Mucosa of rectum (tissue), 2 donors: ENCODE data around the gene PIPOX.

Experiments used
- H3K27ac ChIP-seq, 2 donors: one replicate each; pipeline ENCODE4 v1.7.0; 2013; ENCODE audit warnings: inconsistent platforms in 2 of 2, low read depth in 2 of 2, low read length in 2 of 2
- H3K27me3 ChIP-seq, 2 donors: one replicate each; pipeline ENCODE4 v1.7.0; 2013; ENCODE audit warnings: low read length in 2 of 2; ENCODE audit not compliant: control insufficient read depth in 2 of 2, insufficient read depth in 2 of 2
- H3K36me3 ChIP-seq, 2 donors: one replicate each; pipeline ENCODE4 v1.7.0; 2013; ENCODE audit warnings: low read length in 2 of 2; ENCODE audit not compliant: control insufficient read depth in 2 of 2, insufficient read depth in 2 of 2
- H3K4me1 ChIP-seq, 2 donors: one replicate each; pipeline ENCODE4 v1.7.0; 2013; ENCODE audit warnings: low read length in 2 of 2, mild to moderate bottlenecking in 1 of 2; ENCODE audit not compliant: control insufficient read depth in 2 of 2, insufficient read depth in 2 of 2
- H3K4me3 ChIP-seq, 2 donors: one replicate each; pipeline ENCODE4 v1.7.0; 2013; ENCODE audit warnings: low read length in 2 of 2
- H3K9ac ChIP-seq, 2 donors: one replicate each; pipeline ENCODE4 v1.7.0; 2013; ENCODE audit warnings: low read length in 2 of 2, low read depth in 1 of 2, mild to moderate bottlenecking in 1 of 2
- H3K9me3 ChIP-seq, 2 donors: one replicate each; pipeline ENCODE4 v1.7.0; 2013; ENCODE audit warnings: low read length in 2 of 2; ENCODE audit not compliant: control insufficient read depth in 2 of 2
- donor health status: healthy.
- donor health status: Normal muscosa, but diverticular disease.

The PIPOX gene

GRCh38 chr17:29091606-29092289 is 48.8 kb downstream of the PIPOX start:
- no peaks in the 10 kb centered on the region for H3K27me3 ChIP-seq
- no peaks in the 10 kb centered on the region for H3K9me3 ChIP-seq
- no peak overlapping the region for H3K4me3 ChIP-seq
- no peak overlapping the region for H3K9ac ChIP-seq
- H3K27ac ChIP-seq, result no peak overlapping the region
- H3K4me1 ChIP-seq, result no peaks in the 10 kb centered on the region
- peaks cover 71 to 90% of the 10 kb centered on the region in 2 donors for H3K36me3 ChIP-seq

GRCh38 chr17:29093090-29093871 is 50.3 kb downstream of the PIPOX start:
- peaks cover 82 to 93% of the 10 kb centered on the region in 2 donors for H3K36me3 ChIP-seq
- H3K27ac ChIP-seq, result no peak overlapping the region
- H3K27me3 ChIP-seq, result no peaks in the 10 kb centered on the region
- no peaks in the 10 kb centered on the region for H3K9me3 ChIP-seq
- no peak overlapping the region for H3K4me3 ChIP-seq
- no peak overlapping the region for H3K9ac ChIP-seq
- H3K4me1 ChIP-seq, result no peaks in the 10 kb centered on the region

- Histone ChIP-seq H3K27ac (no peak overlapping the region), H3K9me3 (no peaks in the 10 kb centered on the region), H3K4me3 (no peak overlapping the region), H3K9ac (no peak overlapping the region), H3K27me3 (no peaks in the 10 kb centered on the region), H3K4me1 (no peaks in the 10 kb centered on the region), H3K36me3 (peaks cover 86 to 96% of the 10 kb centered on the region in 2 donors)
Measured at GRCh38 chr17:29094101-29094708, 51.3 kb downstream of the PIPOX start.

- Histone ChIP-seq H3K36me3 (peaks cover 85 to 92% of the 10 kb centered on the region in 2 donors), H3K9ac (no peak overlapping the region), H3K9me3 (no peaks in the 10 kb centered on the region), H3K27me3 (no peaks in the 10 kb centered on the region), H3K4me3 (no peak overlapping the region), H3K27ac (no peak overlapping the region), H3K4me1 (no peaks in the 10 kb centered on the region)
Measured at GRCh38 chr17:29095439-29095838, 52.5 kb downstream of the PIPOX start.

- H3K4me1 ChIP-seq, result no peaks in the 10 kb centered on the region
- H3K4me3 ChIP-seq, result no peak overlapping the region
- peaks cover 81 to 87% of the 10 kb centered on the region in 2 donors for H3K36me3 ChIP-seq
- no peak overlapping the region for H3K27ac ChIP-seq
- H3K27me3 ChIP-seq, result no peaks in the 10 kb centered on the region
- H3K9ac ChIP-seq, result no peak overlapping the region
- no peaks in the 10 kb centered on the region for H3K9me3 ChIP-seq
Measured at GRCh38 chr17:29096094-29096493, 53.2 kb downstream of the PIPOX start.

- H3K27me3 ChIP-seq, result no peaks in the 10 kb centered on the region
- H3K9me3 ChIP-seq, result no peaks in the 10 kb centered on the region
- H3K36me3 ChIP-seq, result peaks cover 74 to 81% of the 10 kb centered on the region in 2 donors
- H3K4me3 ChIP-seq, result no peak overlapping the region
- H3K4me1 ChIP-seq, result no peaks in the 10 kb centered on the region
- no peak overlapping the region for H3K27ac ChIP-seq
- no peak overlapping the region for H3K9ac ChIP-seq
Measured at GRCh38 chr17:29099527-29099926, 56.6 kb downstream of the PIPOX start.

GRCh38 chr17:29100296-29100695 is 57.4 kb downstream of the PIPOX start:
- peaks cover 68 to 78% of the 10 kb centered on the region in 2 donors for H3K36me3 ChIP-seq
- H3K9ac ChIP-seq, result no peak overlapping the region
- H3K4me3 ChIP-seq, result no peak overlapping the region
- no peaks in the 10 kb centered on the region for H3K9me3 ChIP-seq
- no peak overlapping the region for H3K27ac ChIP-seq
- no peaks in the 10 kb centered on the region for H3K4me1 ChIP-seq
- H3K27me3 ChIP-seq, result no peaks in the 10 kb centered on the region

- no peak overlapping the region for H3K4me3 ChIP-seq
- H3K27me3 ChIP-seq, result no peaks in the 10 kb centered on the region
- no peaks in the 10 kb centered on the region for H3K9me3 ChIP-seq
- peaks cover 70 to 76% of the 10 kb centered on the region in 2 donors for H3K36me3 ChIP-seq
- no peak overlapping the region for H3K9ac ChIP-seq
- H3K4me1 ChIP-seq, result no peaks in the 10 kb centered on the region
- H3K27ac ChIP-seq, result no peak overlapping the region
Measured at GRCh38 chr17:29102046-29102445, 59.1 kb downstream of the PIPOX start.

GRCh38 chr17:29102741-29103181 is 59.8 kb downstream of the PIPOX start:
- H3K9ac ChIP-seq, result no peak overlapping the region
- H3K36me3 ChIP-seq, result peaks cover 66 to 74% of the 10 kb centered on the region in 2 donors
- H3K27ac ChIP-seq, result no peak overlapping the region
- no peak overlapping the region for H3K4me3 ChIP-seq
- no peaks in the 10 kb centered on the region for H3K27me3 ChIP-seq
- H3K9me3 ChIP-seq, result no peaks in the 10 kb centered on the region
- H3K4me1 ChIP-seq, result no peaks in the 10 kb centered on the region

- no peak overlapping the region for H3K9ac ChIP-seq
- H3K9me3 ChIP-seq, result no peaks in the 10 kb centered on the region
- H3K4me1 ChIP-seq, result no peaks in the 10 kb centered on the region
- H3K36me3 ChIP-seq, result peaks cover 66 to 74% of the 10 kb centered on the region in 2 donors
- no peaks in the 10 kb centered on the region for H3K27me3 ChIP-seq
- no peak overlapping the region for H3K4me3 ChIP-seq
- H3K27ac ChIP-seq, result no peak overlapping the region
Measured at GRCh38 chr17:29103341-29103740, 60.4 kb downstream of the PIPOX start.
